Cerebellar nuclear complex (tissue), 1 donor: ENCODE measurements around the gene RFFL.

Experiments
- DNase-seq, 2 experiments: peaks; one replicate each; lab custom pipeline; 2025; lab: John Stamatoyannopoulos, UW

The RFFL gene

GRCh38 chr17:35080536-35080935 lies 17.0 kb upstream of the RFFL start:
- no peak for DNase-seq

GRCh38 chr17:35079547-35080423 lies 16.3 kb upstream of the RFFL start:
- no peak for DNase-seq

GRCh38 chr17:35076874-35077273 lies 13.4 kb upstream of the RFFL start:
- no peak for DNase-seq

- no peak for DNase-seq
Measured at GRCh38 chr17:35074711-35075707, 11.5 kb upstream of the RFFL start.

- DNase-seq = no peak
Measured at GRCh38 chr17:35073991-35074627, 10.6 kb upstream of the RFFL start.

GRCh38 chr17:35073183-35073790 lies 9.8 kb upstream of the RFFL start:
- no peak for DNase-seq

- no peak for DNase-seq
Measured at GRCh38 chr17:35069311-35069710, 5.8 kb upstream of the RFFL start.

- DNase-seq = no peak
Measured at GRCh38 chr17:35068249-35068648, 4.7 kb upstream of the RFFL start.

- no peak for DNase-seq
Measured at GRCh38 chr17:35065880-35066279, 2.4 kb upstream of the RFFL start.

- DNase-seq = no peak
Measured at GRCh38 chr17:35064516-35065215, 1.2 kb upstream of the RFFL start.

GRCh38 chr17:35062308-35062707 lies 1.2 kb downstream of the RFFL start:
- no peak for DNase-seq

GRCh38 chr17:35057332-35057915 lies 6.1 kb downstream of the RFFL start:
- no peak for DNase-seq

GRCh38 chr17:35056013-35056412 lies 7.5 kb downstream of the RFFL start:
- DNase-seq = no peak

- DNase-seq = no peak
Measured at GRCh38 chr17:35053204-35053603, 10.3 kb downstream of the RFFL start.

GRCh38 chr17:35052780-35053179 lies 10.7 kb downstream of the RFFL start:
- DNase-seq = no peak

GRCh38 chr17:35052241-35052610 lies 11.3 kb downstream of the RFFL start:
- DNase-seq = no peak

GRCh38 chr17:35051579-35052240 lies 11.8 kb downstream of the RFFL start:
- DNase-seq = no peak

GRCh38 chr17:35051183-35051578 lies 12.3 kb downstream of the RFFL start:
- DNase-seq = no peak

GRCh38 chr17:35050170-35050569 lies 13.3 kb downstream of the RFFL start:
- no peak for DNase-seq

GRCh38 chr17:35048685-35049379 lies 14.7 kb downstream of the RFFL start:
- DNase-seq = no peak
